ENCODE measurements around the gene CYSLTR1.

The CYSLTR1 gene

GRCh38 chrX:78331708-78332107 is 4.3 kb upstream of the CYSLTR1 start:
- no peak for DNase-seq (ENCODE audit: low read depth in 2 of 2)
- H3K4me3 ChIP-seq (replicated peaks in 1 of 2; ENCODE audit: low read depth in 2 of 2, low read length in 2 of 2), result no peak overlapping the region
- TF ChIP-seq CTCF (IDR thresholded peaks at IDR 0.05; ENCODE audit: low read depth, low read length), result no peak

- DNase-seq (ENCODE audit: low read depth in 2 of 2), result no peak
- no peak for TF ChIP-seq CTCF (IDR thresholded peaks at IDR 0.05; ENCODE audit: low read depth, low read length)
- no peak overlapping the region for H3K4me3 ChIP-seq (replicated peaks in 1 of 2; ENCODE audit: low read depth in 2 of 2, low read length in 2 of 2)
Measured at GRCh38 chrX:78330540-78330939, 3.1 kb upstream of the CYSLTR1 start.

- no peak overlapping the region for H3K4me3 ChIP-seq (replicated peaks in 1 of 2; ENCODE audit: low read depth in 2 of 2, low read length in 2 of 2)
- TF ChIP-seq CTCF (IDR thresholded peaks at IDR 0.05; ENCODE audit: low read depth, low read length), result no peak
- DNase-seq (ENCODE audit: low read depth in 2 of 2), result no peak
Measured at GRCh38 chrX:78330068-78330467, 2.7 kb upstream of the CYSLTR1 start.

GRCh38 chrX:78329486-78329885 is 2.1 kb upstream of the CYSLTR1 start:
- no peak for TF ChIP-seq CTCF (IDR thresholded peaks at IDR 0.05; ENCODE audit: low read depth, low read length)
- DNase-seq (ENCODE audit: low read depth in 2 of 2), result no peak
- no peak overlapping the region for H3K4me3 ChIP-seq (replicated peaks in 1 of 2; ENCODE audit: low read depth in 2 of 2, low read length in 2 of 2)

- DNase-seq (ENCODE audit: low read depth in 2 of 2), result no peak
- H3K4me3 ChIP-seq (replicated peaks in 1 of 2; ENCODE audit: low read depth in 2 of 2, low read length in 2 of 2), result no peak overlapping the region
- TF ChIP-seq CTCF (IDR thresholded peaks at IDR 0.05; ENCODE audit: low read depth, low read length), result no peak
Measured at GRCh38 chrX:78326401-78326800, 1.0 kb downstream of the CYSLTR1 start.

GRCh38 chrX:78322863-78323262 is 4.5 kb downstream of the CYSLTR1 start:
- no peak overlapping the region for H3K4me3 ChIP-seq (replicated peaks in 1 of 2; ENCODE audit: low read depth in 2 of 2, low read length in 2 of 2)
- no peak for TF ChIP-seq CTCF (IDR thresholded peaks at IDR 0.05; ENCODE audit: low read depth, low read length)
- no peak for DNase-seq (ENCODE audit: low read depth in 2 of 2)

- TF ChIP-seq CTCF (IDR thresholded peaks at IDR 0.05; ENCODE audit: low read depth, low read length), result no peak
- no peak for DNase-seq (ENCODE audit: low read depth in 2 of 2)
Measured at GRCh38 chrX:78321809-78322208, 5.6 kb downstream of the CYSLTR1 start.

More at GRCh38 chrX:78321809-78322208, 5.6 kb downstream of the CYSLTR1 start:
- H3K4me3 ChIP-seq (replicated peaks in 1 of 2; ENCODE audit: low read depth in 2 of 2, low read length in 2 of 2), result no peak overlapping the region
